SK-MEL-5 (cell line): ENCODE data around the gene ANKRD60. TPM values are rescaled to one million over a fixed set of nuclear protein-coding genes. Genes with fewer than 3 reads are reported as not detected.

Experiments
- DNase-seq: peaks from one replicate; pipeline ENCODE4 v3.0.0-alpha.2; 2016; ENCODE audit warnings: low read depth, low spot score
- in situ Hi-C: cut with HindIII; loops from 2 replicates; pipeline ENCODE4 v1.10.0; 2016; ENCODE audit warnings: low sequenced_read_pairs, high pct_unique_total_duplicates, low pct_unique_long_range_greater_than_20kb
- polyA plus RNA-seq, 2 experiments: library from polyadenylated mRNA; depleted of rRNA; stranded (reverse); fragments of >200 nt; gene quantifications; 2 replicates each; pipeline ENCODE4 v1.2.3, GENCODE V29; 2015
- total RNA-seq: library from RNA; depleted of rRNA; stranded (reverse); fragments of >200 nt; shearing (Covaris generic); gene quantifications from 2 replicates; pipeline ENCODE4 v1.2.3, GENCODE V29; 2014; rRNA removed

ANKRD60 gene
- total RNA-seq, result not detected in 2 replicates
- not detected in 2 replicates for polyA plus RNA-seq (2015; cell fraction: cytosol; rRNA removed)
- not detected in 2 replicates for polyA plus RNA-seq (2015; cell fraction: nucleus; rRNA removed)

DNA sequence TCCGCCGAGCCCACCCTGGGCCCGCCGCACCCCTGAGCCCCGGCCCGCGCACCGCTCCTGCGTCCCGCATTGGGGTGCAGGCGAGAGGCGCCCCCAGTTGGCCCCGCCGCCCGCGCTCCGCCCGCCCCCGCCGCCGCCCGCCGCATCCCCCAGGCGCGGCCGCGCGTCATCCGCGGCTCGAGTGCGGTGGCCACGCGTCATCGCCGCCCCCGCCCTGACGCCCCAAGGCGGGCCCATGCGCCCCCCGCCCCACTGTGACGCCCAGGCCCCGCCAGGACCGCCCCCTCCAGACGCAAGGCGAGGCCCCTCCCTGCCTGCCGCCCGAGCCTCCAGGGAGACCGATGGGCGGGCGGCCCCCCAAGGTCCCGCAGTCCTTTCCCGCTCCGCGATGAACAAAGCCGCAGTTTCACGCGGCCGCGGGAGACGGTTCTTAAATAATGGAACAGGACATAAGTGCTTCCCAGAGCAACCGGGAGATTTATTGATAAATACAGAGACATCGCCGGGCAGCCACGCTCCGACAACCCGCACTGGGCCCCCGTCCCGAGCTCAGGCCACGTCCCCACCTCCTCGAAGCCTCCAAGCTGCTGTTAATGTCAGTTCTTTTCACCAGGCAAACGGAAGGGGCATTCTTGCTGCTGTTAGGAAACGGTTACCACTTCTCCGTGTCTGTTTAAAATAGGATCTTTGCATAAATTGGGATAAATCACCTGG, at the start of gene ANKRD60:
TSS of gene ANKRD60 (minus strand) at position 170 of the 714 bp plus-strand sequence. CDS start at position 170, 0 bp downstream.
- in situ Hi-C loops, result loop anchor here (25.0 kb wide), 2 partner anchors 209 to 409 kb away; no protein-coding TSS in a partner anchor
- no peak for DNase-seq

DNA sequence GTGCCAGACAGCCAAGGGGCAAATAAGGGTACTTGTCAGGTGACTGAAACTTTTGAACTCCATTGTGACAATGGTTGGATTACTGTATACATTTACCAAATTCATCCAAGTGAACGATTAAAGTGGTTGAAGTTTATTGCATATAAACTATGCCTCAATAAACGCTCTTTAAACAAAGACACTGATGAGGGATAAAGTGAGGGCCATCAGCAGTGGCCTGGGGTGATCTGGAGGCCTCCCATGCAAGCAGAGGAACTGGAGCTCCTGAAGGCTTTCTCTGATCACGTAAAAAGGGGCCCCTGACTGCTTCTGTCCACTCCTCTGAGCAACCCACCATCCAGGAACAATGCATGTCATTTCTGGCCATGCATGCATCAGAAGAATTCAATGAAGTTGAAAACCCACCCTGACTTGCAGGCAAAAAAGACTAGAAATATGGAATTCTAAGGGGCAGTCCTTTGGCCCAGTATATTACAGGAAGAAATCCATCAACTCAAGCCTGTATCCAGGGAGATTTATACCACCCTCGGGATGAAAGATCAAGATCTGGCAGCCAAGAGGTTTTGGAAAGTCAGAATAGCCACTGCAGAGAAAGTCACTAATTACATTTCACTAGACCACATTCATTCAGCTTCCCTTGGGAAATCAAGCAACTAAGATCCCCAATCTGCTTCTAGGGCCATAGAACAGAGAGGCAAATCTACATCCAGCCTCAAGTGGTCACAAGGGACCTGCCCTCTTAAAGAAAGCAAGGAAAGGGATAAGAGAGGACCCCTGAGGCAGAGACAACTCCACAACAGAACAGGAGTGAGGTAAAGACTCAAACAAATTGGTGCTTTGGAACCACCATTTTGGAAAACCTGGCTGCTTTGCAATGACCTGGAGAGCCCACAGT, 49.4 kb upstream of the ANKRD60 start:
- no peak for DNase-seq
- in situ Hi-C loops, result no loop called here

- in situ Hi-C loops, result no loop called here
- DNase-seq, result no peak
These were observed 48.7 kb upstream of the ANKRD60 start for GRCh38 chr20:58277107-58277506.

DNA sequence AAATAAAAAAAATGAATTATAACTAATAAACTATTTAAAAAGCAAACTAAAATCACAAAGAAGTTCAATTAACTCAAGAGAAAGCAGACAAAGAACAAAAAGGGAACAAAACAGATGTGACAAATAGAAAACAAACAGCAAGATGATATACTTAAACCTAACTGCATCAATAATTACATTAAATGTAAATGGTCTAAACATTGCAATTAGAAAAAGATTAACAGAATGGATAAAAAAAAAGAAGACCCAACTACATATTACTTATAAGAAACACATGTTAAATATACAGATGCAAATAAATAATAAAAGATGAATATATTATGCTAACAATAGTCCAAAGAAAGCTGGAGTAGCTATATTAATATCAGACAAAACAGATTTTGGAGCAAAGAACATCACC, 45.9 kb upstream of the ANKRD60 start:
- no peak for DNase-seq
- in situ Hi-C loops, result no loop called here

GRCh38 chr20:58271606-58272351, 43.3 kb upstream of the ANKRD60 start:
- in situ Hi-C loops, result no loop called here
- no peak for DNase-seq

- in situ Hi-C loops, result no loop called here
- DNase-seq, result no peak
These were observed 40.6 kb upstream of the ANKRD60 start for GRCh38 chr20:58268936-58269619.

DNA sequence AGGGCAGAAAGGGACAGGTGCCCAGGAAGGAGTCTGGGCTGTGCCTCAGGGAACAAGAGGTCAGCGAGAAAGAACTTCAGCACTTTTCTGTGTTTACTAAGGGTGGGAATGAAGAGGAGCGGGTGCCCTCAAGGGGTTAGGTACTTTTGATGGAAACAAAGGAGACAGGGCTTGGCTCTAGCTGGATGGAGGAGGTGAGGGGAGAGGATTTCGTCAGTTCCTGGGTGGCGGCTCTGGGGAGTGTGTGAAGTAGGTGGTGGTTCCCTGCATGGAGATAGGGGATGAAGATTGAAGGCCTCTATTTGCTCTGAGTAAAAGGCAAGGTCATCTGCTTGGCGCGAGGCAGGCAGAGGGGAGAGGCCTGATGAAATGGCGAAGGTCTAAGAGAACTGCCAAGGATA, 40.0 kb upstream of the ANKRD60 start:
- no peak for DNase-seq
- in situ Hi-C loops, result no loop called here

DNA sequence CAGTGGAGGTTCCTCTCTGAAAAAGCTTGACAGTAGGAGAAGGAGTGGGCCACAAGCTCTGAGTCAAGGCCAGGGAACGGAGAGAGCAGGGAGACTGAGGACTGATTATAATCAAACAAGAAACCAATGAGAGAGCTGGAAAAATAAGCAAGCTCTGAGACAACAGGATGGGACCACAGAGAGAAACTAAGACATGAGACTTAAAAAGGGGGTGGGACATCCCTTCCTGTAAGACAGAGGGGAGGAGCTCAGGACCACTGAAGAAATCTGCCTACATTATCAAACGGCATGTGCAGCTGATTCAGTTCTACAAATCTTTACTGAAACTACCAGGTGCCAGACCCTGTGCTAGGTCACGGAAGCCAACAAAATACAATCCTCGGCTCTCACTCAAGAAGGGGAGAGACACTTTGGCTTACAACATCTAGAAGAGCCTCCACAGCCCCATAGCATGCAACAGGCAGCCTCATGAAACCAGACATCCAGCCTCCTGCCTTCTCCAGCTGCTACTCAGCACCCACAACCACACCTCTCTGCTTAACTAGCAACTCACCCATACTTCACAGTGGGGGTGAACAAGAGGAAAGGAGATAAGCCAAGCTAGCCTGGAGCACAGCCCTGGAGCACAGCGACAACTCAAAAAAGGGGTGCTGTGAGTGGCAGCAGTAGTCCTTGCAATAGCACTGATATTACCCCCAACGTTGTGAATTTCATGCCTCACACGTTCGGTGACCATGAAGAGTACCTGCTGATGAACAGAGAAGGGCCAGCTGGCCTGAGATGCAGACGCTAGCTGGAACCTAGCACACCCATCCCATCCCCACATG, 39.1 kb upstream of the ANKRD60 start:
- in situ Hi-C loops, result no loop called here

GRCh38 chr20:58264271-58264670, 35.8 kb upstream of the ANKRD60 start:
- no peak for DNase-seq
- in situ Hi-C loops, result no loop called here

More for the DNA sequence above, 39.1 kb upstream of the ANKRD60 start:
- DNase-seq, result no peak

DNA sequence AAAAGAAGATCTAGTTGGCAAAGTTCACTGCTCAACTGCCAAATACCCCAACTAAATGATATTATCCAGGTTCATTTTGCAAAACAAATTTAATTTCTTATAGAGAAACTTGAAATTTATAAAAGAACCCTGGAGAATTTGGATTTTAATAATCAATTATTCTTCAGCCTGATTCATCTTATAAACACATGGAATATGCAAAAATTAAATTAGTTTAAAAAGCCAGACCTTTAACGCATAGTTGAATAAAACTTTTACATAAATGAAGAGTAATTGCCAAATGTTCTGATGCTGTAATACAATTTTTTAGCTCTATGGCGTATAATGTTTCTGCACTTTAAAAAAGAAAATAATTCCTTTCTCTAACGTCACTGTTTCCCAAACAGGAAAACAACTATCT, 33.2 kb upstream of the ANKRD60 start:
- in situ Hi-C loops, result no loop called here
- no peak for DNase-seq

- in situ Hi-C loops, result no loop called here
- no peak for DNase-seq
These were observed 31.6 kb upstream of the ANKRD60 start for GRCh38 chr20:58260006-58260405.

- no peak for DNase-seq
- in situ Hi-C loops, result no loop called here
These were observed 28.4 kb upstream of the ANKRD60 start for GRCh38 chr20:58256842-58257241.

- in situ Hi-C loops, result no loop called here
- DNase-seq, result no peak
These were observed 27.9 kb upstream of the ANKRD60 start for GRCh38 chr20:58256307-58256706.

GRCh38 chr20:58254890-58255289, 26.4 kb upstream of the ANKRD60 start:
- in situ Hi-C loops, result no loop called here
- no peak for DNase-seq

GRCh38 chr20:58251979-58252591, 23.6 kb upstream of the ANKRD60 start:
- in situ Hi-C loops, result no loop called here

DNA sequence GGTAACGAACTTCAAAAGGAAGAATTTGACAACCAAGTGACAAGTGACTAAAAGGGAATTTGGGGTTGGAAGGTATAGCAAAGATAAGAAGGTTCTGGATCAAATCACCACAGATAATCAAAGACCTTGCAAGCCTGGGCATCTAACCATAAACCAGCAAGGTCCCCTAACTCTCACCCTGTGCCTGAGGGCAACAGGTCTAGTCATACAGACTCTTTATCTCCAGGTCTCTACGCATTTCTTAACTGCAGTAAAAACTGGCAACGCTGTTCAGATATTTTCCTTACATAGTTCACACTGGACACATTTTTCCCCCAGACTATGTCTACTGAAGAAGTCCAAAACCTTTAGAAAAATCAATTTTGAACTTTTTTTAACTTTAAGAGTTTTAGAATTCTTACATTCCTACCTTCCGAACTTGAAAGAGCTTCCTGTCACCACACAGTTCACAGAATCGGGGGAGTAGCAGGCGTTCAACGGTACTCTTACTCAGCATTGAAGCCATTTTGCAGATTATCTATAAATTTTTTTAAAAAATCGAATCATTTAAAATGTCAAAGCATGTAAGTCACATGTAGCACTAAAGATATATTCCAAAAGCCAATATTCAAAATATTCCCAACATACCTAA, 23.0 kb upstream of the ANKRD60 start:
- in situ Hi-C loops, result no loop called here
- no peak for DNase-seq

More at GRCh38 chr20:58251979-58252591, 23.6 kb upstream of the ANKRD60 start:
- peak; percentile 25 for DNase-seq
